ENCODE data around the gene UNKL. TPM values are rescaled to one million over a fixed set of nuclear protein-coding genes. Genes with fewer than 3 reads are reported as not detected.

Gene UNKL
- total RNA-seq, 2 experiments from 2014 or later: 22.6 to 24.2 TPM

GRCh38 chr16:1383556-1383955 is 30.9 kb downstream of the UNKL start:
- H3K27me3 Mint-ChIP-seq: no peaks in the 10 kb centered on the region
- H3K36me3 Mint-ChIP-seq: peaks cover 2% of the 10 kb centered on the region
- DNase-seq: no peak
- no peaks in the 10 kb centered on the region for H3K9me3 Mint-ChIP-seq
- H3K27ac Mint-ChIP-seq: no peak overlapping the region
- H3K4me3 Mint-ChIP-seq: no peak overlapping the region
- H3K4me1 Mint-ChIP-seq: peaks cover 6% of the 10 kb centered on the region

- no peaks in the 10 kb centered on the region for H3K27me3 Mint-ChIP-seq
- H3K4me1 Mint-ChIP-seq: peaks cover 13% of the 10 kb centered on the region
- no peak overlapping the region for H3K4me3 Mint-ChIP-seq
- peaks cover 8% of the 10 kb centered on the region for H3K36me3 Mint-ChIP-seq
- DNase-seq: no peak
- no peak overlapping the region for H3K27ac Mint-ChIP-seq
- no peaks in the 10 kb centered on the region for H3K9me3 Mint-ChIP-seq
These were observed 32.7 kb downstream of the UNKL start for GRCh38 chr16:1381612-1382406.

- H3K4me1 Mint-ChIP-seq: peaks cover 13% of the 10 kb centered on the region
- peak overlapping the region; percentile 80 for H3K4me3 Mint-ChIP-seq
- no peaks in the 10 kb centered on the region for H3K9me3 Mint-ChIP-seq
- H3K36me3 Mint-ChIP-seq: peaks cover 8% of the 10 kb centered on the region
- DNase-seq: no peak
- H3K27me3 Mint-ChIP-seq: no peaks in the 10 kb centered on the region
- peak overlapping the region; percentile 75 for H3K27ac Mint-ChIP-seq
These were observed 34.3 kb downstream of the UNKL start for GRCh38 chr16:1380195-1380594.

GRCh38 chr16:1379304-1380076 is 35.0 kb downstream of the UNKL start:
- peak; percentile 77 for DNase-seq
- Mint-ChIP-seq H3K27ac (peak overlapping the region; percentile 75), H3K27me3 (no peaks in the 10 kb centered on the region), H3K4me1 (peaks cover 13% of the 10 kb centered on the region), H3K4me3 (peak overlapping the region; percentile 90), H3K9me3 (no peaks in the 10 kb centered on the region), H3K36me3 (peaks cover 8% of the 10 kb centered on the region)

- H3K4me1 Mint-ChIP-seq: peaks cover 13% of the 10 kb centered on the region
- peak; percentile 73 for DNase-seq
- peak overlapping the region; percentile 90 for H3K4me3 Mint-ChIP-seq
- no peaks in the 10 kb centered on the region for H3K27me3 Mint-ChIP-seq
- no peaks in the 10 kb centered on the region for H3K9me3 Mint-ChIP-seq
- peak overlapping the region; percentile 90 for H3K27ac Mint-ChIP-seq
- H3K36me3 Mint-ChIP-seq: peaks cover 8% of the 10 kb centered on the region
These were observed 35.6 kb downstream of the UNKL start for GRCh38 chr16:1378804-1379303.

- no peak for DNase-seq
- H3K9me3 Mint-ChIP-seq: no peaks in the 10 kb centered on the region
- H3K27ac Mint-ChIP-seq: peak overlapping the region; percentile 90
- H3K36me3 Mint-ChIP-seq: peaks cover 8% of the 10 kb centered on the region
- H3K4me1 Mint-ChIP-seq: peaks cover 13% of the 10 kb centered on the region
- H3K4me3 Mint-ChIP-seq: peak overlapping the region; percentile 90
- no peaks in the 10 kb centered on the region for H3K27me3 Mint-ChIP-seq
These were observed 36.3 kb downstream of the UNKL start for GRCh38 chr16:1378087-1378803.

- DNase-seq: no peak
- Mint-ChIP-seq H3K4me1 (peaks cover 13% of the 10 kb centered on the region), H3K36me3 (peaks cover 8% of the 10 kb centered on the region), H3K4me3 (peak overlapping the region; percentile 90), H3K27ac (peak overlapping the region; percentile 90), H3K9me3 (no peaks in the 10 kb centered on the region), H3K27me3 (no peaks in the 10 kb centered on the region)
These were observed 37.0 kb downstream of the UNKL start for GRCh38 chr16:1377406-1378010.

GRCh38 chr16:1375741-1376410 is 38.6 kb downstream of the UNKL start:
- H3K9me3 Mint-ChIP-seq: no peaks in the 10 kb centered on the region
- peaks cover 13% of the 10 kb centered on the region for H3K4me1 Mint-ChIP-seq
- no peak overlapping the region for H3K27ac Mint-ChIP-seq
- no peak overlapping the region for H3K4me3 Mint-ChIP-seq
- peaks cover 8% of the 10 kb centered on the region for H3K36me3 Mint-ChIP-seq
- no peaks in the 10 kb centered on the region for H3K27me3 Mint-ChIP-seq
- DNase-seq: no peak

- Mint-ChIP-seq H3K9me3 (no peaks in the 10 kb centered on the region), H3K27ac (no peak overlapping the region), H3K4me1 (peaks cover 13% of the 10 kb centered on the region), H3K36me3 (peaks cover 8% of the 10 kb centered on the region), H3K4me3 (no peak overlapping the region), H3K27me3 (no peaks in the 10 kb centered on the region)
- DNase-seq: no peak
These were observed 39.2 kb downstream of the UNKL start for GRCh38 chr16:1375298-1375640.

GRCh38 chr16:1374418-1375297 is 39.8 kb downstream of the UNKL start:
- Mint-ChIP-seq H3K27me3 (no peaks in the 10 kb centered on the region), H3K9me3 (no peaks in the 10 kb centered on the region), H3K4me3 (no peak overlapping the region), H3K27ac (peak overlapping the region; percentile 54), H3K4me1 (peaks cover 9% of the 10 kb centered on the region), H3K36me3 (peaks cover 8% of the 10 kb centered on the region)
- DNase-seq: no peak

- Mint-ChIP-seq H3K4me1 (no peaks in the 10 kb centered on the region), H3K27me3 (no peaks in the 10 kb centered on the region), H3K36me3 (peaks cover 2% of the 10 kb centered on the region), H3K4me3 (no peak overlapping the region), H3K27ac (no peak overlapping the region), H3K9me3 (no peaks in the 10 kb centered on the region)
- no peak for DNase-seq
These were observed 42.1 kb downstream of the UNKL start for GRCh38 chr16:1372292-1372950.

GRCh38 chr16:1371054-1371978 is 43.2 kb downstream of the UNKL start:
- H3K9me3 Mint-ChIP-seq: no peaks in the 10 kb centered on the region
- peaks cover 2% of the 10 kb centered on the region for H3K36me3 Mint-ChIP-seq
- H3K4me3 Mint-ChIP-seq: no peak overlapping the region
- H3K4me1 Mint-ChIP-seq: no peaks in the 10 kb centered on the region
- no peak for DNase-seq
- no peak overlapping the region for H3K27ac Mint-ChIP-seq
- H3K27me3 Mint-ChIP-seq: no peaks in the 10 kb centered on the region
